SKM-1 treated with dmso at 0.1 percent for 144 hours (cell line): Measurements from ENCODE around the gene CLGN.

Source experiments
- DNase-seq: peaks from one replicate; lab custom pipeline; 2025; ENCODE audit not compliant: unreplicated experiment; lab: John Stamatoyannopoulos, UW

CLGN gene

GRCh38 chr4:140382732-140383131 lies 44.7 kb downstream of the CLGN start:
- no peak for DNase-seq

GRCh38 chr4:140374130-140374477 lies 53.3 kb downstream of the CLGN start:
- DNase-seq, result no peak

- peak; percentile 99 for DNase-seq
Observed at GRCh38 chr4:140373328-140374129, 53.9 kb downstream of the CLGN start, which contains the start of gene SCOC. Gene SCOC (plus strand): TSS chr4:140373646. CDS start chr4:140379171, 5,525 bp downstream.

- peak; percentile 51 for DNase-seq
Observed at GRCh38 chr4:140372751-140373327, 54.6 kb downstream of the CLGN start.

GRCh38 chr4:140368686-140369085 lies 58.8 kb downstream of the CLGN start:
- no peak for DNase-seq

- DNase-seq, result no peak
Observed at GRCh38 chr4:140367738-140368137, 59.7 kb downstream of the CLGN start.

GRCh38 chr4:140363558-140363957 lies 63.9 kb downstream of the CLGN start:
- DNase-seq, result no peak

GRCh38 chr4:140363051-140363450 lies 64.4 kb downstream of the CLGN start:
- DNase-seq, result no peak

- DNase-seq, result no peak
Observed at GRCh38 chr4:140361099-140361498, 66.3 kb downstream of the CLGN start.

- peak; percentile 69 for DNase-seq
Observed at GRCh38 chr4:140359562-140360427, 67.7 kb downstream of the CLGN start.

- DNase-seq, result no peak
Observed at GRCh38 chr4:140358281-140358680, 69.2 kb downstream of the CLGN start.

GRCh38 chr4:140357868-140358267 lies 69.6 kb downstream of the CLGN start:
- DNase-seq, result no peak

- no peak for DNase-seq
Observed at GRCh38 chr4:140355288-140355687, 72.2 kb downstream of the CLGN start.

GRCh38 chr4:140353786-140354185 lies 73.7 kb downstream of the CLGN start:
- DNase-seq, result no peak

- DNase-seq, result no peak
Observed at GRCh38 chr4:140351093-140352075, 76.1 kb downstream of the CLGN start.

- DNase-seq, result no peak
Observed at GRCh38 chr4:140349816-140350215, 77.6 kb downstream of the CLGN start.

GRCh38 chr4:140346136-140346535 lies 81.3 kb downstream of the CLGN start:
- DNase-seq, result no peak

- no peak for DNase-seq
Observed at GRCh38 chr4:140344621-140345020, 82.8 kb downstream of the CLGN start.

- DNase-seq, result no peak
Observed at GRCh38 chr4:140344101-140344500, 83.3 kb downstream of the CLGN start.

- DNase-seq, result no peak
Observed at GRCh38 chr4:140343303-140343702, 84.1 kb downstream of the CLGN start.

GRCh38 chr4:140342620-140343019 lies 84.8 kb downstream of the CLGN start:
- DNase-seq, result no peak
